H1 (cell line): Measurements from ENCODE around the gene NUDT3. TPM values are rescaled to one million over a fixed set of nuclear protein-coding genes. Genes with fewer than 3 reads are reported as not detected.

Source experiments
- CTCF ChIA-PET: fragments of 300-600 bp; sonication (Branson Sonifier 250); formaldehyde crosslinking; loops from one replicate; lab custom pipeline; 2021; ENCODE audit not compliant: partially characterized antibody; lab: Charles Lee
- POLR2A ChIA-PET: fragments of 300-600 bp; sonication (Branson Sonifier 250); formaldehyde crosslinking; loops from one replicate; lab custom pipeline; 2021; ENCODE audit warnings: inconsistent platforms; ENCODE audit not compliant: partially characterized antibody; lab: Charles Lee
- DNase-seq, 2 experiments: peaks; one replicate each; pipeline versions ENCODE4 v3.0.0 to v3.0.0-alpha.2; 2010 to 2022; ENCODE audit warnings: low spot score in 2 of 2, low read depth in 1 of 2, mixed read lengths in 1 of 2
- FAIRE-seq: peaks from 2 replicates; lab custom pipeline; 2011; peaks lifted over from hg19 to GRCh38; lab: Jason Lieb, UNC
- H2AFZ ChIP-seq: 2 replicates; pipeline ENCODE4 v1.8.1; 2012; ENCODE audit warnings: low read length, inconsistent platforms
- H2AK5ac ChIP-seq: 2 replicates; pipeline ENCODE4 v1.6.1; 2013; ENCODE audit warnings: low read depth, low read length
- H2BK120ac ChIP-seq: replicated peaks from 2 replicates; pipeline ENCODE3; 2013; ENCODE audit warnings: low read depth, low read length, inconsistent platforms
- H2BK12ac ChIP-seq: 2 replicates; pipeline ENCODE4 v1.6.1; 2013; ENCODE audit warnings: low read depth, low read length
- H2BK15ac ChIP-seq: 2 replicates; pipeline ENCODE4 v1.6.1; 2013; ENCODE audit warnings: low read length
- H2BK20ac ChIP-seq: 2 replicates; pipeline ENCODE4 v1.6.1; 2013; ENCODE audit warnings: low read length
- H2BK5ac ChIP-seq: 2 replicates; pipeline ENCODE4 v1.6.1; 2013; ENCODE audit warnings: low read depth, low read length
- H3K14ac ChIP-seq: 2 replicates; pipeline ENCODE4 v1.6.1; 2013; ENCODE audit warnings: inconsistent platforms; ENCODE audit not compliant: insufficient read length
- H3K18ac ChIP-seq: 2 replicates; pipeline ENCODE4 v1.6.1; 2013; ENCODE audit warnings: low read length; ENCODE audit errors: extremely low read depth
- H3K23ac ChIP-seq: 2 replicates; pipeline ENCODE4 v1.6.1; 2013; ENCODE audit warnings: inconsistent platforms; ENCODE audit not compliant: insufficient read length
- H3K23me2 ChIP-seq: 2 replicates; pipeline ENCODE4 v1.6.1; 2013; ENCODE audit warnings: low read depth, low read length
- H3K27ac ChIP-seq: 2 replicates; pipeline ENCODE4 v1.6.1; 2011; ENCODE audit warnings: low read depth, low read length, inconsistent platforms
- H3K27me3 ChIP-seq, 4 experiments: replicated peaks in 1 of 4; 1 replicate in 1 of 4; 2 replicates in 3 of 4; pipeline versions ENCODE4 v1.6.1 to v1.8.1; 2011 to 2013; ENCODE audit warnings: low read length in 3 of 4, mild to moderate bottlenecking in 3 of 4, inconsistent platforms in 2 of 4, mixed read lengths in 2 of 4, moderate library complexity in 1 of 4; ENCODE audit not compliant: control insufficient read depth in 3 of 4, insufficient read depth in 3 of 4; ENCODE audit errors: extremely low read depth in 1 of 4
- H3K36me3 ChIP-seq, 4 experiments: 2 replicates each; pipeline versions ENCODE4 v1.6.1 to v1.8.1; 2011 to 2013; ENCODE audit warnings: mild to moderate bottlenecking in 4 of 4, low read length in 3 of 4, moderate library complexity in 2 of 4, control low read depth in 1 of 4, inconsistent platforms in 1 of 4; ENCODE audit not compliant: insufficient read depth in 4 of 4, control insufficient read depth in 2 of 4
- H3K4ac ChIP-seq: replicated peaks from 2 replicates; pipeline ENCODE3; 2013; ENCODE audit warnings: low read length, low read depth, mixed read lengths, inconsistent platforms; ENCODE audit not compliant: insufficient read length
- H3K4me1 ChIP-seq, 4 experiments: replicated peaks in 1 of 4; 1 replicate in 1 of 4; 2 replicates in 3 of 4; pipeline versions ENCODE4 v1.6.1 to v1.8.1; 2011 to 2013; ENCODE audit warnings: low read length in 3 of 4, inconsistent platforms in 2 of 4, mixed read lengths in 1 of 4; ENCODE audit not compliant: insufficient read depth in 4 of 4, control insufficient read depth in 3 of 4
- H3K4me2 ChIP-seq, 2 experiments: 2 replicates each; pipeline versions ENCODE4 v1.6.1 to v1.8.1; 2011 to 2013; ENCODE audit warnings: low read depth in 2 of 2, low read length in 2 of 2, control low read depth in 1 of 2, inconsistent platforms in 1 of 2, mild to moderate bottlenecking in 1 of 2; ENCODE audit not compliant: insufficient read depth in 1 of 2
- H3K4me3 ChIP-seq, 4 experiments: fragments of 200-600, 300-600 bp in 1 of 4; sonication (generic), shearing (Covaris generic), sonication (Bioruptor Twin) in 1 of 4; 2 replicates each; pipeline versions ENCODE4 v1.5.1 to v1.8.1; 2011 to 2016; ENCODE audit warnings: low read length in 4 of 4, low read depth in 3 of 4, control low read depth in 2 of 4, inconsistent platforms in 2 of 4, mild to moderate bottlenecking in 2 of 4, mixed read lengths in 1 of 4, moderate library complexity in 1 of 4; ENCODE audit not compliant: insufficient read depth in 2 of 4; ENCODE audit errors: extremely low read depth in 1 of 4
- H3K56ac ChIP-seq: replicated peaks from 2 replicates; pipeline ENCODE3; 2013; ENCODE audit warnings: low read depth, mild to moderate bottlenecking, mixed read lengths, low read length, inconsistent platforms; ENCODE audit not compliant: insufficient read length
- H3K79me1 ChIP-seq: 2 replicates; pipeline ENCODE4 v1.6.1; 2013; ENCODE audit warnings: low read depth, low read length, control low read depth
- H3K79me2 ChIP-seq, 2 experiments: 2 replicates each; pipeline versions ENCODE4 v1.6.1 to v1.8.1; 2012 to 2013; ENCODE audit warnings: low read length in 2 of 2, mild to moderate bottlenecking in 2 of 2, inconsistent platforms in 1 of 2; ENCODE audit not compliant: insufficient read depth in 2 of 2, control insufficient read depth in 1 of 2
- H3K9ac ChIP-seq, 4 experiments: replicated peaks in 1 of 4; 1 replicate in 1 of 4; 2 replicates in 3 of 4; pipeline versions ENCODE4 v1.6.1 to v1.8.1; 2011 to 2013; ENCODE audit warnings: low read depth in 3 of 4, low read length in 3 of 4, control low read depth in 2 of 4, mild to moderate bottlenecking in 2 of 4, moderate library complexity in 2 of 4, inconsistent platforms in 1 of 4; ENCODE audit errors: extremely low read depth in 1 of 4
- H3K9me3 ChIP-seq, 2 experiments: 2 replicates each; pipeline versions ENCODE4 v1.6.1 to v1.8.1; 2012 to 2013; ENCODE audit warnings: mild to moderate bottlenecking in 2 of 2, moderate library complexity in 2 of 2, control low read depth in 1 of 2, inconsistent platforms in 1 of 2, low read depth in 1 of 2, low read length in 1 of 2, mixed read lengths in 1 of 2; ENCODE audit not compliant: insufficient read depth in 2 of 2
- H4K20me1 ChIP-seq, 2 experiments: replicated peaks in 1 of 2; 2 replicates each; pipeline versions ENCODE3 to v1.8.1; 2011 to 2013; ENCODE audit warnings: inconsistent platforms in 2 of 2, low read length in 2 of 2, mild to moderate bottlenecking in 1 of 2; ENCODE audit not compliant: insufficient read depth in 2 of 2, control insufficient read depth in 1 of 2
- H4K5ac ChIP-seq: 2 replicates; pipeline ENCODE4 v1.6.1; 2013; ENCODE audit warnings: low read length, low read depth, mixed read lengths, inconsistent platforms; ENCODE audit not compliant: insufficient read length
- H4K8ac ChIP-seq: 2 replicates; pipeline ENCODE4 v1.8.0; 2013; ENCODE audit warnings: mild to moderate bottlenecking, moderate library complexity, low read length, inconsistent platforms; ENCODE audit not compliant: insufficient read depth; ENCODE audit errors: extremely low read depth
- H4K91ac ChIP-seq: replicated peaks from 2 replicates; pipeline ENCODE3; 2013; ENCODE audit warnings: low read length, mixed read lengths, inconsistent platforms; ENCODE audit not compliant: insufficient read length
- TAF7 ChIP-seq: optimal IDR thresholded peaks from 2 replicates; pipeline ENCODE3; 2011; ENCODE audit warnings: low read depth, mild to moderate bottlenecking, inconsistent platforms, low read length, moderate library complexity, borderline replicate concordance
- ZNF274 ChIP-seq: IDR thresholded peaks from 2 replicates; pipeline ENCODE4 v1.7.0; 2012; ENCODE audit warnings: low read length, borderline replicate concordance; ENCODE audit errors: extremely low read depth
- whole genome bisulfite sequencing, 2 experiments: shearing (Covaris generic) in 1 of 2; methylation state at CpG; one replicate each; pipeline versions ENCODE4 v1.1.6 to v1.1.7; 2013 to 2015; ENCODE audit warnings: low lambda C conversion rate in 2 of 2, mixed read lengths in 2 of 2, inconsistent platforms in 1 of 2, low coverage in 1 of 2, missing lambda C conversion rate in 1 of 2; ENCODE audit not compliant: insufficient replicate concordance in 2 of 2, insufficient coverage in 1 of 2, insufficient read length in 1 of 2; ENCODE audit errors: extremely low coverage in 1 of 2, missing lambda C conversion rate in 1 of 2; 5-methylcytosine and 5-hydroxymethylcytosine counted together
- polyA plus RNA-seq, 7 experiments: library from polyadenylated mRNA; depleted of rRNA in 3 of 7; stranded (reverse) in 5 of 7; unstranded in 2 of 7; fragments of >200 nt in 5 of 7; fragments of 200-250 nt in 2 of 7; gene quantifications; 1 replicate in 5 of 7; 2 replicates in 1 of 7; 4 replicates in 1 of 7; pipeline versions ENCODE4 v1.2.1 to v1.2.3, GENCODE V29; 2011 to 2013; ENCODE audit warnings: missing spikeins in 2 of 7, mixed read lengths in 2 of 7
- total RNA-seq: library from RNA; stranded (reverse); fragmentation: NEBNext Ultra II Directional; extraction: Animal tissue kit (Norgen Biotek cat#: 25700); gene quantifications from 2 replicates; pipeline ENCODE4 v1.2.1, GENCODE V29; 2021

Gene NUDT3
- total and polyA plus RNA-seq, 2 of the 8 experiments (the other 6 are each of a cell fraction or from before 2014, with no cell fraction given): 14.1 to 36.9 TPM

DNA sequence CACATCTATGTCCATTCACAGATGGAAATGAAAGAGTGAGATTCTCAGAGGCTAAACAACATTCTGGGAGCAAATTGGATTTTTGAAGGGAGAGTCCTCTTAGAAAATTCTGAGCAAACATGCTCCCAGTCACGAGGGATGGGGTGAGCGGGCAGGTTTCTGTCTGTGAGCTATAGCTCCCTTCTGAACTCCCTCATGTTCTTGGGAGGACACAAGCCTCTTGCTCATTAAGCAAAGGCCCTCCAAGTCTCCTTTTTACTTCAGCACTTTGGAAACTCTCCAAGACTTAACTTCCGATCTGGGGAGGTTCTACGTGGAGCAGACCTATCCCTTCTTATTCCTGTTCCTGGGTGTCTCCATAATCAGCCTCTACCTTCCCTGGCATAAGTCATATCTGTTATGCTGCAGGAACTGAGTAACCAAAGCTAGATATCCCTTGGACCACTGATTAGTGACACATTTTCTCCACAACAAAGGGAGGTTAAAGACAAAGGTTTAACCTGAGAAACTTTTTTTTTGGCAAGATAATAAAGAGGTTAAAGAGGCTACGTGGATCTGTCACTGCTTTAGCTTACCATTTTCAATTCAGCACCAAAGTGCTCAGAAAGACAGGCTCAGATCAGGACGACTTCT is 110.7 kb downstream of the NUDT3 start:
- no peak overlapping the region for H3K18ac ChIP-seq
- no peak for DNase-seq
- no peaks in the 10 kb centered on the region for H3K79me2 ChIP-seq
- H3K79me1 ChIP-seq: no peaks in the 10 kb centered on the region
- H3K4me3 ChIP-seq: no peak overlapping the region
- no peak overlapping the region for H2BK20ac ChIP-seq
- no peaks in the 10 kb centered on the region for H3K23me2 ChIP-seq
- H3K14ac ChIP-seq: no peak overlapping the region
- no peaks in the 10 kb centered on the region for H3K27me3 ChIP-seq
- CTCF ChIA-PET: interaction anchor here (0.6 to 1.6 kb wide), 5 partner anchors 10 to 220 kb away, joined by 3 to 7 read pairs (median 4); no protein-coding TSS in a partner anchor
- H2BK5ac ChIP-seq: no peak overlapping the region
- no peaks in the 10 kb centered on the region for H3K4me1 ChIP-seq
- no peak overlapping the region for H2BK15ac ChIP-seq
- H3K56ac ChIP-seq: no peak overlapping the region
- H3K23ac ChIP-seq: no peak overlapping the region
- H2BK120ac ChIP-seq: no peak overlapping the region
- POLR2A ChIA-PET: interaction anchor here (1.0 kb wide), 1 partner anchor 133 kb away, joined by 3 read pairs; no protein-coding TSS in a partner anchor
- no peak overlapping the region for H4K91ac ChIP-seq
- 85% methylated on average over 6 of the region's 6 CpGs; no CpG with 5 or more reads in 1 of the 2 experiments for WGBS, 2 experiments
- H3K36me3 ChIP-seq: 0 out of 8 replicates have a peak, but pooled peaks cover 0 to 4% (median 0%) of the 10 kb centered on the region in 4 experiments
- H4K5ac ChIP-seq: no peak overlapping the region
- H2AFZ ChIP-seq: no peak overlapping the region
- H2BK12ac ChIP-seq: no peak overlapping the region
- no peak overlapping the region for H3K4ac ChIP-seq
- H4K20me1 ChIP-seq: no peaks in the 10 kb centered on the region
- no peak for FAIRE-seq
- H3K27ac ChIP-seq: no peak overlapping the region
- no peak overlapping the region for H3K9ac ChIP-seq
- no peaks in the 10 kb centered on the region for H3K9me3 ChIP-seq
- H3K4me2 ChIP-seq: no peak overlapping the region
- no peak overlapping the region for H4K8ac ChIP-seq
- TF ChIP-seq ZNF274: no peak
- TF ChIP-seq TAF7: no peak
- no peak overlapping the region for H2AK5ac ChIP-seq
